Measurements from ENCODE around the gene GTPBP3.
A peak's percentile ranks its signal among the peaks of the same experiment; 100 is the strongest.
"Not testable (repeated sequence)": the region's sequence is repeated elsewhere in the genome, so short reads cannot be mapped to it uniquely, and the experiment has no call there.

The GTPBP3 gene

GRCh38 chr19:17336872-17337674, at the start of gene GTPBP3:
TSS of gene GTPBP3 (plus strand) at chr19:17337553. CDS start at chr19:17337612, 59 bp downstream.
- DNase-seq (ENCODE audit: low read depth in 2 of 2) = peak; percentile 95 to 97

GRCh38 chr19:17289489-17289888, 47.9 kb upstream of the GTPBP3 start:
- peak in 1 of 2 donors; percentile 57 for DNase-seq (ENCODE audit: low read depth in 2 of 2)

- DNase-seq (ENCODE audit: low read depth in 2 of 2) = peak; percentile 69 to 78
These were observed 44.9 kb upstream of the GTPBP3 start for GRCh38 chr19:17292301-17293074.

- no peak for DNase-seq (ENCODE audit: low read depth in 2 of 2)
These were observed 43.7 kb upstream of the GTPBP3 start for GRCh38 chr19:17293605-17294004.

- DNase-seq (ENCODE audit: low read depth in 2 of 2) = peak; percentile 47 to 66
These were observed 43.1 kb upstream of the GTPBP3 start for GRCh38 chr19:17294051-17294891.

GRCh38 chr19:17295551-17295950, 41.8 kb upstream of the GTPBP3 start:
- not testable (repeated sequence) for DNase-seq (ENCODE audit: low read depth in 2 of 2)

- DNase-seq (ENCODE audit: low read depth in 2 of 2) = no peak
These were observed 41.1 kb upstream of the GTPBP3 start for GRCh38 chr19:17296273-17296672.

- DNase-seq (ENCODE audit: low read depth in 2 of 2) = no peak
These were observed 40.4 kb upstream of the GTPBP3 start for GRCh38 chr19:17296976-17297375.

GRCh38 chr19:17300992-17301619, 36.2 kb upstream of the GTPBP3 start:
- DNase-seq (ENCODE audit: low read depth in 2 of 2) = no peak

GRCh38 chr19:17302391-17303166, 34.8 kb upstream of the GTPBP3 start:
- no peak for DNase-seq (ENCODE audit: low read depth in 2 of 2)

GRCh38 chr19:17303167-17303939, 34.0 kb upstream of the GTPBP3 start, which contains the start of gene ABHD8:
TSS of gene ABHD8 (minus strand) at chr19:17303425. CDS start at chr19:17301616, 1,809 bp downstream.
- peak; percentile 90 to 92 for DNase-seq (ENCODE audit: low read depth in 2 of 2)

GRCh38 chr19:17303940-17304267, 33.4 kb upstream of the GTPBP3 start:
- no peak for DNase-seq (ENCODE audit: low read depth in 2 of 2)

- DNase-seq (ENCODE audit: low read depth in 2 of 2) = no peak
These were observed 32.8 kb upstream of the GTPBP3 start for GRCh38 chr19:17304386-17305215.

- no peak for DNase-seq (ENCODE audit: low read depth in 2 of 2)
These were observed 32.2 kb upstream of the GTPBP3 start for GRCh38 chr19:17305216-17305516.

- DNase-seq (ENCODE audit: low read depth in 2 of 2) = peak; percentile 86 to 93
These were observed 31.7 kb upstream of the GTPBP3 start, which contains the start of gene MRPL34 for GRCh38 chr19:17305517-17306284. TSS of gene MRPL34 (plus strand) at chr19:17305872. CDS start at chr19:17305893, 21 bp downstream.

GRCh38 chr19:17306285-17306714, 31.1 kb upstream of the GTPBP3 start:
- DNase-seq (ENCODE audit: low read depth in 2 of 2) = no peak

- no peak for DNase-seq (ENCODE audit: low read depth in 2 of 2)
These were observed 29.4 kb upstream of the GTPBP3 start for GRCh38 chr19:17307876-17308377.

Measured in stimulated activated CD4-positive, alpha-beta T cell treated with anti-CD3 and anti-CD28 coated beads, Interleukin-4, amount 100 ng/mL, for 48 hours (primary cell).